Duodenal mucosa (tissue), 2 donors: ENCODE data around the gene LPAR6.
"Not testable (repeated sequence)": the region's sequence is repeated elsewhere in the genome, so short reads cannot be mapped to it uniquely, and the experiment has no call there.

Experiments
- H3K27ac ChIP-seq: one replicate; pipeline ENCODE4 v1.7.0; 2013; ENCODE audit warnings: low read depth, low read length
- H3K27me3 ChIP-seq, 2 donors: one replicate each; pipeline ENCODE4 v1.7.0; 2013; ENCODE audit warnings: low read length in 2 of 2, control low read depth in 1 of 2; ENCODE audit not compliant: insufficient read depth in 2 of 2, control insufficient read depth in 1 of 2
- H3K36me3 ChIP-seq, 2 donors: one replicate each; pipeline ENCODE4 v1.7.0; 2013; ENCODE audit warnings: low read length in 2 of 2, control low read depth in 1 of 2; ENCODE audit not compliant: insufficient read depth in 2 of 2, control insufficient read depth in 1 of 2
- H3K4me1 ChIP-seq, 2 donors: one replicate each; pipeline ENCODE4 v1.7.0; 2013; ENCODE audit warnings: low read length in 2 of 2, control low read depth in 1 of 2; ENCODE audit not compliant: insufficient read depth in 2 of 2, control insufficient read depth in 1 of 2
- H3K4me3 ChIP-seq, 2 donors: one replicate each; pipeline ENCODE4 v1.7.0; 2013; ENCODE audit warnings: low read length in 2 of 2, low read depth in 1 of 2
- H3K9ac ChIP-seq, 2 donors: one replicate each; pipeline ENCODE4 v1.7.0; 2013; ENCODE audit warnings: low read length in 2 of 2, low read depth in 1 of 2
- H3K9me3 ChIP-seq, 2 donors: one replicate each; pipeline ENCODE4 v1.7.0; 2013; ENCODE audit warnings: low read length in 2 of 2, control low read depth in 1 of 2; ENCODE audit not compliant: control insufficient read depth in 1 of 2

LPAR6 gene

DNA sequence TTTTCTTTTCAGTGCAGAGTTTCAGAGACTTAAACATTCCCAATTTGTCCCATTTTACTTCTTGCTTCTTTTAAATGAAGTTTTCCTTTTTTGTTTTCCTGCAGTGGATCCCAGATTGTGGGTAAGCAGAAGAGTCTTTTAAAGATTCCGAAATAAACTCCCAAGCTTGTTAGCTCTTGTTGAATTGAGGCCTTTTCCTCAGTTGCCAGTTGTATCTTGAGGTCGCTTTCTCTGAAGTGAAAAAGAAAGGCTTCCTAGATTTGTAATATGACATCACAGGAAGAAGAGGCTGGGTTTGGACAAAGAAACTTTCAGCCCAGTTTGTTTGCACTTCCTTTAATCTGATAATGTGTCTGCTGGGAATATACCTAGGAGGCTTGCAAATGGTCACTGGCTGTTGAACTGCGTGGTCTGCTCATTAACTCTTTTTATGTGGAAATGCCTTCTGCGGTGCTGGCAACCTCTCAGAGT, at the start of gene LPAR6:
LPAR6 (minus strand) TSS at position 233 of the 471 bp plus-strand sequence. CDS start 690 bp downstream, outside the sequence.
- Histone ChIP-seq H3K27ac (peak within 1 kb of the TSS; percentile 57), H3K9ac (peak within 1 kb of the TSS; percentile 76 to 79), H3K9me3 (no peaks in the 10 kb centered on the region), H3K4me1 (peaks cover 0 to 12% of the 10 kb centered on the region in 2 donors), H3K4me3 (peak within 1 kb of the TSS; percentile 85 to 88), H3K36me3 (peaks cover 0 to 3% of the 10 kb centered on the region in 2 donors), H3K27me3 (no peaks in the 10 kb centered on the region)

DNA sequence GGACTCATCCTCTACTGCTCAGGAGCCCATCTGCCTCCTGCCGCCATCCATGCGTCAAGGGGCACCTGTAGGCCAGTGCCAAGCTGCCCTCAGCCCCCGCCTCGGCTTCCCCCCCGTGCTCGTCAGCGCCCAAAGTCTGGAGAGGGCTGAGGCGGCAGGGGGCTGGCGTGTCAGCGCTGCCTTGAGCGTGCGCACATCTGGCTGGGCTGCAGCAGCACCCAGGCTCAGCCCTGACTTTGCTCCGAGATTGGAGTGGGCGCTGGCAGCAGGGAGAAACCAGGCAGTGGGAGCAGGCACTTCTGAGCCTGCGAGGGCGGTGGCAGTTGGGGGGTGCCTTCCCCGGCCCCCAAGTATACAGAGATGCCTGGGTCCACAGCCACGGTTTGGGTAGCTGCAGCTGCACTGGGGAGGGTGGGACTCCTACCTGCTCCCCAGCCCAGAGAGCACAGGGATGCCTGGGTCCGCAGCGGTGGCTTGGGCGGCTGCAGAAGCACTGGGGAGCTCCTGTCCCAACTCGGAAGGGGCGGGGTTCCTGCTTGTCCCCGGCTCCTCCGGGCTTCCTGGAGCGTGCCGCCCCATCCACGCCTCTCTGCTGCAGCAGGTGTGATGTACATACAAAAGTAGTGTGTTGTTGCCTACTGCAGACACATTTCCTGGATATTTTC, 44.8 kb upstream of the LPAR6 start:
- Histone ChIP-seq H3K27me3 (no peaks in the 10 kb centered on the region), H3K27ac (no peak overlapping the region), H3K4me3 (no peak overlapping the region), H3K4me1 (no peaks in the 10 kb centered on the region), H3K9me3 (no peaks in the 10 kb centered on the region), H3K9ac (no peak overlapping the region), H3K36me3 (peaks cover 17 to 41% of the 10 kb centered on the region in 2 donors)

DNA sequence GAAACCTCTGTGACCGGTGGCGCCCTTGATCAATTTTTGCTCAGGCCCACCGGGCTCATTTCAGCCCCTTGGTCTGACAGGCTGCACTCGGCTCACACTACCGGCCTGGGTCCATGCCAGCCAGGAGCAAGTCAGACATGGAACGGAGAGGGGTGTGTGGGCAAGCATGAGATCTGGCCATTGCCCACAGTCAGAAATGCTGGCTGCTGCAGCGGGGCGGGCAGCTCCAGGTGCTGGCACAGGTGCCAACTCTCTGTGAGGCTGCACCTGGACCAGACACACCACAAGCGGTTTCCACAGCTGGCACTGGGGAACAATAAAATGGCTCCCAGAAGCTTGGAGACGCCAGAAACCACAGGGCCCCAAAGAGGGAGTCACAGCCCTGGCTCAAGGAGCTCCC, 43.6 kb upstream of the LPAR6 start:
- Histone ChIP-seq H3K9me3 (no peaks in the 10 kb centered on the region), H3K27me3 (no peaks in the 10 kb centered on the region), H3K4me1 (no peaks in the 10 kb centered on the region), H3K27ac (no peak overlapping the region), H3K4me3 (no peak overlapping the region), H3K36me3 (peaks cover 17 to 40% of the 10 kb centered on the region in 2 donors), H3K9ac (no peak overlapping the region)

DNA sequence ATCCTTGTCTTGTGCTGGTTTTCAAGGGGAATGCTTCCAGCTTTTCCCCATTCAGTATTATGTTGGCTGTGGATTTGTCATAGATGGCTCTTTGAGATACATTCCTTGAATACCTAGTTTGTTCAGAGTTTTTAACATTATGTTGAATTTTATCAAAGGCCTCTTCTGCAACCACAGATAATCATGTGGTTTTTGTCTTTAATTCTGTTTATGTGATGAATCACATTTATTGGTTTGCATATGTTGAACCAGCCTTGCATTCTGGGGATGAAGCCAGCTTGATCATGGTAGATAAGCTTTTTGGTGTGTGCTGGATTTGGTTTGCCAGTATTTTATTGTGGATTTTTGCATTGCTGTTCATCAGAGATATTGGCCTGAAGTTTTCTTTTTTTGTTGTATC, 38.3 kb upstream of the LPAR6 start:
- Histone ChIP-seq H3K9me3 (peaks cover 0 to 13% of the 10 kb centered on the region in 2 donors), H3K36me3 (peaks cover 11 to 14% of the 10 kb centered on the region in 2 donors)
- not testable (repeated sequence) for H3K9ac ChIP-seq, H3K4me3 ChIP-seq, H3K4me1 ChIP-seq, H3K27ac ChIP-seq, H3K27me3 ChIP-seq

GRCh38 chr13:48449656-48450055, 36.7 kb upstream of the LPAR6 start:
- no peak overlapping the region for H3K4me3 ChIP-seq
- peaks cover 0 to 13% of the 10 kb centered on the region in 2 donors for H3K9me3 ChIP-seq
- H3K27ac ChIP-seq = no peak overlapping the region
- no peaks in the 10 kb centered on the region for H3K27me3 ChIP-seq
- peaks cover 0 to 6% of the 10 kb centered on the region in 2 donors for H3K4me1 ChIP-seq
- peaks cover 7 to 12% of the 10 kb centered on the region in 2 donors for H3K36me3 ChIP-seq
- no peak overlapping the region for H3K9ac ChIP-seq

DNA sequence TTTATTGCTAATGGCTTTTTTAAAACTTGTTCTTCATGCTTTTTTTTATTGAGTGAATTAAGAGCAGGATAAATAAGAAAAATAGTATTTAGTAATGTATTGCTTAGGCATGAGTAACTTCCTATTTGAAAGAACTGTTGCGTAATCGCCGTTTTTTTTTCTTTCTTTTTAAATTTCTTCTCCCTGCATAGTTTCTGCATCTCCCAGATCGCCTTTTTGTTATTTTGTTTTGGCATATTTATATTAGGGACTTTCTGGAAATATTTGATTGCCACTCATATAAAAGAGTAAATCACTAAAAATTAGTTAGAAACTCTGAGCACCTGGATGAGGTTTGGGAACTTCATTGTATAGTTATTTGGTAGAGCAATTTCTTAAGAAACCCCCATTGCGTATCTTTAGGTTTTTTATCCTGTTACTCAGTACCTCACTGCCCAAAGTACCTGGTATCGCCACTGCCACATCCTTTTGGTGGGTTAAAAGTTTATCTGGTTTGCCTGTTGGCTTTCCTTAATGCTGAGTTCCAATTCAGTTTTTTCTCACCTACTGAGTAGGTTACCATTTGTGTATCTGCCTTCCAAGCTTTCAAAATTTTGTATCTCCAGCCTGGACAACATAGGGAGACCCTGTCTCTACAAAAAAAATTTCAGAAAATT, 36.2 kb upstream of the LPAR6 start:
- H3K9ac ChIP-seq = no peak overlapping the region
- peaks cover 5 to 7% of the 10 kb centered on the region in 2 donors for H3K36me3 ChIP-seq
- peaks cover 0 to 6% of the 10 kb centered on the region in 2 donors for H3K4me1 ChIP-seq
- H3K4me3 ChIP-seq = no peak overlapping the region
- H3K27me3 ChIP-seq = no peaks in the 10 kb centered on the region
- peaks cover 0 to 13% of the 10 kb centered on the region in 2 donors for H3K9me3 ChIP-seq
- no peak overlapping the region for H3K27ac ChIP-seq

GRCh38 chr13:48448285-48448958, 35.5 kb upstream of the LPAR6 start:
- H3K27me3 ChIP-seq = no peaks in the 10 kb centered on the region
- H3K27ac ChIP-seq = no peak overlapping the region
- H3K9ac ChIP-seq = no peak overlapping the region
- peaks cover 0 to 13% of the 10 kb centered on the region in 2 donors for H3K9me3 ChIP-seq
- H3K4me3 ChIP-seq = no peak overlapping the region
- H3K36me3 ChIP-seq = peaks cover 3% of the 10 kb centered on the region in 2 donors
- peaks cover 0 to 6% of the 10 kb centered on the region in 2 donors for H3K4me1 ChIP-seq

DNA sequence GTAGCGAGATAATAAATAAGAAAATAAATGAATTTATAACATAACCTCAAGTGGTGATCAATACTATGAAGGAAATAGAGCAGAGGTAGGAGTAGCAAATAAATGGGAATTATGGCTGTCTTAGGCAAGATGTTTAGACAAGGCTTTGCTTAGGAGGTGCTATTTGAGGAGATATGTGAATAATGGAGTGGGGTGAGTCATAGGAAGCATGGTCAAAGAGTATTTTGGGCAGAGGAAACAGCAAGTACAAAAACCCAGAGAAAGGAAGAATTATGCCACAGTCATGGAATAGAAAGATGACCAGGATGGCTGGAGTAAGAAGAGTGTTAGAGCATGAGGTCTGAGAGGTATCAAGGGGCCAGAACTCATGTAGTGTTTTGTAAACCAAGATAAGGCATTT, 33.6 kb upstream of the LPAR6 start:
- peaks cover 0 to 13% of the 10 kb centered on the region in 2 donors for H3K9me3 ChIP-seq
- H3K9ac ChIP-seq = no peak overlapping the region
- no peak overlapping the region for H3K4me3 ChIP-seq
- H3K27ac ChIP-seq = no peak overlapping the region
- peaks cover 0 to 6% of the 10 kb centered on the region in 2 donors for H3K4me1 ChIP-seq
- H3K36me3 ChIP-seq = peaks cover 0 to 3% of the 10 kb centered on the region in 2 donors
- no peaks in the 10 kb centered on the region for H3K27me3 ChIP-seq

- peaks cover 0 to 6% of the 10 kb centered on the region in 2 donors for H3K4me1 ChIP-seq
Measured at GRCh38 chr13:48443442-48444208, 30.7 kb upstream of the LPAR6 start.

More at GRCh38 chr13:48443442-48444208, 30.7 kb upstream of the LPAR6 start:
- H3K9ac ChIP-seq = no peak overlapping the region
- H3K4me3 ChIP-seq = no peak overlapping the region
- no peaks in the 10 kb centered on the region for H3K27me3 ChIP-seq
- H3K27ac ChIP-seq = no peak overlapping the region
- no peaks in the 10 kb centered on the region for H3K9me3 ChIP-seq
- peaks cover 0 to 3% of the 10 kb centered on the region in 2 donors for H3K36me3 ChIP-seq
